Activated naive CD4-positive, alpha-beta T cell treated with anti-CD3 and anti-CD28 coated beads, Interleukin-2, amount 10 ng/mL, durations not matched to agents 7 days and 5 days (primary cell): ENCODE data around the gene KCTD21.

Experiments
- CTCF ChIA-PET: fragments of 350-600 bp; sonication (Branson Sonifier 250); formaldehyde crosslinking; loops from one replicate; lab custom pipeline; 2021; ENCODE audit warnings: antibody characterized with exemption; lab: Charles Lee
- DNase-seq: peaks from one replicate; pipeline ENCODE4 v3.0.0-alpha.2; 2020
- H3K27ac Mint-ChIP-seq: one replicate; pipeline ENCODE4 v1.8.0; 2021; ENCODE audit warnings: mild to moderate bottlenecking, moderate library complexity, mixed read lengths
- H3K27me3 Mint-ChIP-seq: one replicate; pipeline ENCODE4 v1.8.0; 2021; ENCODE audit warnings: mild to moderate bottlenecking, mixed read lengths
- H3K36me3 Mint-ChIP-seq: one replicate; pipeline ENCODE4 v1.8.0; 2021; ENCODE audit warnings: mixed read lengths
- H3K4me1 Mint-ChIP-seq: one replicate; pipeline ENCODE4 v1.8.0; 2021; ENCODE audit warnings: mixed read lengths
- H3K4me3 Mint-ChIP-seq: one replicate; pipeline ENCODE4 v1.8.0; 2021; ENCODE audit warnings: mild to moderate bottlenecking, moderate library complexity, mixed read lengths
- H3K9me3 Mint-ChIP-seq: one replicate; pipeline ENCODE4 v1.8.0; 2021; ENCODE audit warnings: mixed read lengths

Gene KCTD21

GRCh38 chr11:78213526-78214330 lies 25.3 kb upstream of the KCTD21 start:
- Mint-ChIP-seq H3K27ac (peak overlapping the region; percentile 34), H3K4me1 (peaks cover 7% of the 10 kb centered on the region), H3K9me3 (no peaks in the 10 kb centered on the region), H3K27me3 (no peaks in the 10 kb centered on the region), H3K36me3 (peaks cover 66% of the 10 kb centered on the region), H3K4me3 (no peak overlapping the region)
- CTCF ChIA-PET: interaction anchor here (0.8 kb wide), 1 partner anchor 20 kb away, joined by 3 read pairs; no protein-coding TSS in a partner anchor
- DNase-seq: peak; percentile 19

- no peak overlapping the region for H3K4me3 Mint-ChIP-seq
- peak; percentile 15 for DNase-seq
- no peaks in the 10 kb centered on the region for H3K27me3 Mint-ChIP-seq
- CTCF ChIA-PET: no interaction called here
- H3K4me1 Mint-ChIP-seq: peaks cover 7% of the 10 kb centered on the region
- peaks cover 70% of the 10 kb centered on the region for H3K36me3 Mint-ChIP-seq
- H3K27ac Mint-ChIP-seq: no peak overlapping the region
- no peaks in the 10 kb centered on the region for H3K9me3 Mint-ChIP-seq
Observed at GRCh38 chr11:78212586-78213371, 24.4 kb upstream of the KCTD21 start.

DNA sequence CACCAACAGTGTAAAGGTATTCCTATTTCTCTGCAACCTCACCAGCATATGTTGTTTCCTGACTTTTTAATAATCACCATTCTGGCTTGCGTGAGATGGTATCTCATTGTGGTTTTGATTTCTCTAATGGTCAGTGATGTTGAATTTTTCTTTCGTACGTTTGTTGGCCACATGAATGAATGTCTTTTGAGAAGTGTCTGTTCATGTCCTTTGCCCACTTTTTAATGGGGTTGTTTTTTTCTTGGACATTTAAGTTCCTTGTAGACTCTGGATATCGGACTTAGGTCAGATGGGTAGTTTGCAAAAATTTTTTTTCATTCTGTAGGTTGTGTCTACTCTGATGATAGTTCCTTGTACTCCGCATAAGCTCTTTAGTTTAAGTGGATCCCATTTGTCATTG lies 23.1 kb upstream of the KCTD21 start:
- no peak for DNase-seq
- CTCF ChIA-PET: no interaction called here
- Mint-ChIP-seq H3K27ac (no peak overlapping the region), H3K36me3 (peaks cover 64% of the 10 kb centered on the region), H3K27me3 (no peaks in the 10 kb centered on the region), H3K4me1 (peaks cover 3% of the 10 kb centered on the region), H3K9me3 (no peaks in the 10 kb centered on the region), H3K4me3 (no peak overlapping the region)

GRCh38 chr11:78210000-78210608 lies 21.7 kb upstream of the KCTD21 start:
- peaks cover 8% of the 10 kb centered on the region for H3K4me1 Mint-ChIP-seq
- CTCF ChIA-PET: no interaction called here
- H3K9me3 Mint-ChIP-seq: no peaks in the 10 kb centered on the region
- H3K27ac Mint-ChIP-seq: peak overlapping the region; percentile 60
- H3K36me3 Mint-ChIP-seq: peaks cover 59% of the 10 kb centered on the region
- peak; percentile 13 for DNase-seq
- no peaks in the 10 kb centered on the region for H3K27me3 Mint-ChIP-seq
- no peak overlapping the region for H3K4me3 Mint-ChIP-seq

DNA sequence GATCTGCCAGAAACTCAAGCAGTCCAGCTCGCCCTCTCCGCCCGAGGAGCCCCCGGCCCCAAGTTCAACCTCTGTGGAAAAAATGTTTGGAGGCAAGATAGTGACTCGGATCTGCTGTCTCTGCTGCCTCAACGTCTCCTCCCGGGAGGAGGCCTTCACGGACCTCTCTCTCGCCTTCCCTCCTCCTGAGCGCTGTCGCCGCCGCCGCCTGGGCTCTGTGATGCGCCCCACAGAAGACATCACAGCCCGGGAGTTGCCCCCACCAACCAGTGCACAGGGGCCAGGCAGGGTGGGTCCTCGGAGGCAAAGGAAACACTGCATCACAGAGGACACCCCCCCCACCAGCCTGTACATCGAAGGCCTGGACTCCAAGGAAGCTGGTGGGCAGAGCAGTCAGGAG lies 21.1 kb upstream of the KCTD21 start:
- Mint-ChIP-seq H3K27ac (no peak overlapping the region), H3K36me3 (peaks cover 55% of the 10 kb centered on the region), H3K4me3 (no peak overlapping the region), H3K27me3 (no peaks in the 10 kb centered on the region), H3K4me1 (peaks cover 14% of the 10 kb centered on the region), H3K9me3 (no peaks in the 10 kb centered on the region)
- CTCF ChIA-PET: no interaction called here
- peak; percentile 8 for DNase-seq

DNA sequence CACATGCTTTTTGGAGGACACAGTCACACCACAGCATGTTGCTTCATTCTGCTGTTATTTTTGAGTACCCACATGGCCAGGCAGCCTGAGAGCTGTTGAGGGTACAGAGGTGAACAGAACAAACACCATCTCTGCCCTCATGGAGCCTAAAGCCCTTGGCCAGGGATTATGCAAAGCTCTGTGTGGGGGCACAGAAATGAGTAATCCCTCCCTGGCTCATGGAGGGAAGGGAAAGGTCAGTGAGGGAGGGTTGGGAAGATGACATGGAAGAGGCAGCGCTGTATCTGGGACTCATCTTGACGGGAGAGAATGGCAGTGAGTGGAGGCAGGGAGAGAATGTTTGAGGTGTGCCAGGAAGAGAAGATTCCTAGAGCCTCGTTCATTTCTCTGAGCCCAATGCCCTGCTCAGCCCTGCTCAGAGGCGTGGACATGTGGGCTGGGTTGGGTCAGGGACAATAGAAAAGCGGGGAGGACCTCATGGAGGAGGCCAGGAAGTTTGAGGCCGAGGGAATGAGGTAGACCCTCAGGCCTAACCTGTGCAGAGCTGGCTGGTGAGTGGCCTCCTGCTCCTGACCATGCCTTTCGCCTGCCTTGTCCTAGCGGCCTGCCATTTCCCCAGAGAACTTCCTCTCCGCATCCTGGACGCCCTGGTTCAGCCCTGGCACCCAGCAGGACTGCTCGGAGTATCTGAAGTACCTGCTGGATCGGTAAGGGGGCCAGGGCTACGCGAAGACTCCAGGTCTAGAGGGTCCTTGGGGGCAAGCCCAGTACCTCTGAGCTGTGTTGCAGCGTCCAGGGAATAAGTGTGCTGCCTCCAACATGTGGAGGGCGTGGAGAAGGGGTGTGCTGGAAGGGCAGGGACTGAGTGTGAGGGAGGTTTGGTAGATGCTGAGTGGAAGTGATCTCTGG lies 20.1 kb upstream of the KCTD21 start:
- H3K36me3 Mint-ChIP-seq: peaks cover 54% of the 10 kb centered on the region
- CTCF ChIA-PET: no interaction called here
- no peaks in the 10 kb centered on the region for H3K9me3 Mint-ChIP-seq
- no peak overlapping the region for H3K4me3 Mint-ChIP-seq
- no peak overlapping the region for H3K27ac Mint-ChIP-seq
- DNase-seq: peak; percentile 18
- H3K4me1 Mint-ChIP-seq: peaks cover 21% of the 10 kb centered on the region
- no peaks in the 10 kb centered on the region for H3K27me3 Mint-ChIP-seq

GRCh38 chr11:78207532-78208256 lies 19.3 kb upstream of the KCTD21 start:
- no peak overlapping the region for H3K4me3 Mint-ChIP-seq
- H3K27ac Mint-ChIP-seq: no peak overlapping the region
- peaks cover 28% of the 10 kb centered on the region for H3K4me1 Mint-ChIP-seq
- DNase-seq: peak; percentile 8
- H3K9me3 Mint-ChIP-seq: no peaks in the 10 kb centered on the region
- no peaks in the 10 kb centered on the region for H3K27me3 Mint-ChIP-seq
- CTCF ChIA-PET: no interaction called here
- peaks cover 54% of the 10 kb centered on the region for H3K36me3 Mint-ChIP-seq

GRCh38 chr11:78205691-78206090 lies 17.3 kb upstream of the KCTD21 start:
- H3K4me1 Mint-ChIP-seq: peaks cover 48% of the 10 kb centered on the region
- CTCF ChIA-PET: no interaction called here
- H3K36me3 Mint-ChIP-seq: peaks cover 54% of the 10 kb centered on the region
- H3K4me3 Mint-ChIP-seq: no peak overlapping the region
- no peak overlapping the region for H3K27ac Mint-ChIP-seq
- no peaks in the 10 kb centered on the region for H3K9me3 Mint-ChIP-seq
- DNase-seq: peak; percentile 3
- no peaks in the 10 kb centered on the region for H3K27me3 Mint-ChIP-seq

- H3K4me1 Mint-ChIP-seq: peaks cover 49% of the 10 kb centered on the region
- H3K4me3 Mint-ChIP-seq: no peak overlapping the region
- DNase-seq: peak; percentile 7
- peaks cover 52% of the 10 kb centered on the region for H3K36me3 Mint-ChIP-seq
- H3K27me3 Mint-ChIP-seq: no peaks in the 10 kb centered on the region
- CTCF ChIA-PET: no interaction called here
- H3K27ac Mint-ChIP-seq: peak overlapping the region; percentile 78
- no peaks in the 10 kb centered on the region for H3K9me3 Mint-ChIP-seq
Observed at GRCh38 chr11:78205256-78205655, 16.8 kb upstream of the KCTD21 start.

DNA sequence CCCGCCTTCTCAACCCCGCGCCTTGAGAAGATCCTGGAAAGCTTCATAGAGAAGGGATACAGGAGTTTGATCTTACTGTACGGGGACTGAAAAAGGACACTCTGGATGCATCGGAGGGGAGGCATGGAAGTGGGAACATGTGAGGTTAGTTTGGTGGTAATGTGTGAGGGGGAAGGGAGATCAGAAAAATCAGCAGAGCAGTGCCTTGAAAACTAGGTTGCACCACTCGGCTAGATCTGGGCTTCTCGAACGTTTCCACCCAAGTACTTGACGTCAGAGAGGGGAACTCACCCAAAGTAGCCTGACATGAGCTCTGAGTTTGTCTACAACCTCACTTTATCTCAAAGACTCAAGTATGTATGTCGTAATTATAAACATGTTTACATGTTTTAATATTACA lies 14.8 kb upstream of the KCTD21 start:
- peaks cover 42% of the 10 kb centered on the region for H3K36me3 Mint-ChIP-seq
- CTCF ChIA-PET: interaction anchor here (0.8 to 1.5 kb wide), 5 partner anchors 13 to 81 kb away, joined by 3 to 4 read pairs (median 3); no protein-coding TSS in a partner anchor
- peak overlapping the region; percentile 97 for H3K27ac Mint-ChIP-seq
- H3K4me3 Mint-ChIP-seq: peak overlapping the region; percentile 74
- no peaks in the 10 kb centered on the region for H3K27me3 Mint-ChIP-seq
- peaks cover 49% of the 10 kb centered on the region for H3K4me1 Mint-ChIP-seq
- H3K9me3 Mint-ChIP-seq: no peaks in the 10 kb centered on the region
- DNase-seq: peak; percentile 66

- Mint-ChIP-seq H3K27me3 (no peaks in the 10 kb centered on the region), H3K4me3 (peak overlapping the region; percentile 74), H3K36me3 (peaks cover 37% of the 10 kb centered on the region), H3K9me3 (no peaks in the 10 kb centered on the region), H3K4me1 (peaks cover 49% of the 10 kb centered on the region), H3K27ac (peak overlapping the region; percentile 97)
- CTCF ChIA-PET: interaction anchor here (0.8 to 1.5 kb wide), 5 partner anchors 13 to 81 kb away, joined by 3 to 4 read pairs (median 3); no protein-coding TSS in a partner anchor
- peak; percentile 79 for DNase-seq
Observed at GRCh38 chr11:78202733-78203167, 14.3 kb upstream of the KCTD21 start.

DNA sequence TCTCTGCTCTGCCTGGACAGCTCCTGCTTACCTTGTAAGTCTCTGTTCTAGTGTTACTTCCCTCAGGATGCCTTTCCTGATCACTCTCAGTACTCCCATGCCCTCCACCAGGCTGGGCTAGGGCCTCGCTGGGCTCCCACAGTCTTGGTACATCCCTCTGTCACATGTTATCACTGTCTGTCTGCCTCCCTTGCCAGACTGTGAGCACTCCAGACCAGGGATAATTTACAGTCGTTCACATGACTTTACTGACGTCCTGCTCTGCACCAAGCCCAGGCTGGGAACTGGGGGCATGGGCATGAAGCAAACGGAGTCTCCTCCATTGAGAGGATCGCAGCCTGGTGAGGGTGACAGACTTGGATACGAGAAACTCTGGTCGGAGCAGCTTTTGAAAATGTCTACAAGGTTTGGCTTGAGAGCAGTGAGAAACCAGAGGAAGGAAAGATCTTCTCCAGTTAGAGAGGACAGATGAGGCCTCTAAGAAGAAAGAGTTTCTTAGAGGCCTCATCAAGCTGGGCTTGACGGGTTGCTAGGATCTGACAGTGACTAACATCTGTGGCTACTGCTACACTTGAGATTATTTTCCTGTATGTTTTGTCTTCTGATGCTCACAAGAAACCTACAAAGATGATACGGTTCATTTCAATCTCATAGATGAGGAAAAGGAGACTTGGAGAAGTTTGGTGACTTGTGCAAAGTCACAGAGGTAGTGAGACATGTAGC lies 12.8 kb upstream of the KCTD21 start:
- CTCF ChIA-PET: interaction anchor here (1.2 to 1.4 kb wide), 2 partner anchors 25 to 220 kb away, joined by 3 to 4 read pairs; no protein-coding TSS in a partner anchor
- Mint-ChIP-seq H3K4me3 (peak overlapping the region; percentile 16), H3K27me3 (no peaks in the 10 kb centered on the region), H3K9me3 (no peaks in the 10 kb centered on the region), H3K4me1 (peaks cover 45% of the 10 kb centered on the region), H3K36me3 (peaks cover 32% of the 10 kb centered on the region), H3K27ac (peak overlapping the region; percentile 97)
- DNase-seq: no peak
